HL-60 (cell line): ENCODE data around the gene NR4A1.

Source experiments
- DNase-seq, 2 experiments: peaks; one replicate each; pipeline ENCODE4 v3.0.0-alpha.2; 2010 to 2020; ENCODE audit warnings: low read depth in 1 of 2, low spot score in 1 of 2
- H3K27ac ChIP-seq: fragments of 250-450 bp; sonication (Bioruptor Pico); replicated peaks from 2 replicates; pipeline ENCODE4 v1.5.1; 2020; ENCODE audit warnings: mild to moderate bottlenecking, moderate library complexity
- H3K27me3 ChIP-seq: fragments of 250-450 bp; sonication (Bioruptor Pico); 2 replicates; pipeline ENCODE4 v1.5.1; 2021; ENCODE audit warnings: mild to moderate bottlenecking, moderate library complexity; ENCODE audit not compliant: insufficient read depth, poor library complexity, severe bottlenecking
- H3K4me3 ChIP-seq: replicated peaks from 2 replicates; pipeline ENCODE4 v1.5.1; 2011; ENCODE audit warnings: mild to moderate bottlenecking, control low read depth, low read length; ENCODE audit not compliant: insufficient read depth
- GABPA ChIP-seq: IDR thresholded peaks from 2 replicates; pipeline ENCODE4 v1.6.1; 2012; ENCODE audit warnings: low read depth
- POLR2AphosphoS5 ChIP-seq: IDR thresholded peaks from 2 replicates; pipeline ENCODE4 v1.6.1; 2012; ENCODE audit warnings: low read depth
- SPI1 ChIP-seq: IDR thresholded peaks from 2 replicates; pipeline ENCODE4 v1.6.1; 2012; ENCODE audit warnings: low read depth, mild to moderate bottlenecking, borderline replicate concordance
- TF ChIP-seq, protein P1 (sequence below): IDR thresholded peaks from one replicate; pipeline ENCODE4 v1.5.1; 2011; ENCODE audit warnings: low read length, control low read depth, inconsistent platforms; ENCODE audit not compliant: insufficient read depth
- TF ChIP-seq, protein P2 (sequence below): IDR thresholded peaks from 2 replicates; pipeline ENCODE4 v1.6.1; 2012; ENCODE audit warnings: low read depth; ENCODE audit not compliant: insufficient replicate concordance

NR4A1 gene

GRCh38 chr12:52023182-52023975 is 27.9 kb upstream of the NR4A1 start:
- Histone ChIP-seq H3K27me3 (no peaks in the 10 kb centered on the region), H3K27ac (peak overlapping the region; percentile 80), H3K4me3 (peak overlapping the region; percentile 51)
- TF ChIP-seq, protein P1, sequence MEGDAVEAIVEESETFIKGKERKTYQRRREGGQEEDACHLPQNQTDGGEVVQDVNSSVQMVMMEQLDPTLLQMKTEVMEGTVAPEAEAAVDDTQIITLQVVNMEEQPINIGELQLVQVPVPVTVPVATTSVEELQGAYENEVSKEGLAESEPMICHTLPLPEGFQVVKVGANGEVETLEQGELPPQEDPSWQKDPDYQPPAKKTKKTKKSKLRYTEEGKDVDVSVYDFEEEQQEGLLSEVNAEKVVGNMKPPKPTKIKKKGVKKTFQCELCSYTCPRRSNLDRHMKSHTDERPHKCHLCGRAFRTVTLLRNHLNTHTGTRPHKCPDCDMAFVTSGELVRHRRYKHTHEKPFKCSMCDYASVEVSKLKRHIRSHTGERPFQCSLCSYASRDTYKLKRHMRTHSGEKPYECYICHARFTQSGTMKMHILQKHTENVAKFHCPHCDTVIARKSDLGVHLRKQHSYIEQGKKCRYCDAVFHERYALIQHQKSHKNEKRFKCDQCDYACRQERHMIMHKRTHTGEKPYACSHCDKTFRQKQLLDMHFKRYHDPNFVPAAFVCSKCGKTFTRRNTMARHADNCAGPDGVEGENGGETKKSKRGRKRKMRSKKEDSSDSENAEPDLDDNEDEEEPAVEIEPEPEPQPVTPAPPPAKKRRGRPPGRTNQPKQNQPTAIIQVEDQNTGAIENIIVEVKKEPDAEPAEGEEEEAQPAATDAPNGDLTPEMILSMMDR: peak; percentile 71
- no peak for TF ChIP-seq GABPA
- TF ChIP-seq, protein P2, sequence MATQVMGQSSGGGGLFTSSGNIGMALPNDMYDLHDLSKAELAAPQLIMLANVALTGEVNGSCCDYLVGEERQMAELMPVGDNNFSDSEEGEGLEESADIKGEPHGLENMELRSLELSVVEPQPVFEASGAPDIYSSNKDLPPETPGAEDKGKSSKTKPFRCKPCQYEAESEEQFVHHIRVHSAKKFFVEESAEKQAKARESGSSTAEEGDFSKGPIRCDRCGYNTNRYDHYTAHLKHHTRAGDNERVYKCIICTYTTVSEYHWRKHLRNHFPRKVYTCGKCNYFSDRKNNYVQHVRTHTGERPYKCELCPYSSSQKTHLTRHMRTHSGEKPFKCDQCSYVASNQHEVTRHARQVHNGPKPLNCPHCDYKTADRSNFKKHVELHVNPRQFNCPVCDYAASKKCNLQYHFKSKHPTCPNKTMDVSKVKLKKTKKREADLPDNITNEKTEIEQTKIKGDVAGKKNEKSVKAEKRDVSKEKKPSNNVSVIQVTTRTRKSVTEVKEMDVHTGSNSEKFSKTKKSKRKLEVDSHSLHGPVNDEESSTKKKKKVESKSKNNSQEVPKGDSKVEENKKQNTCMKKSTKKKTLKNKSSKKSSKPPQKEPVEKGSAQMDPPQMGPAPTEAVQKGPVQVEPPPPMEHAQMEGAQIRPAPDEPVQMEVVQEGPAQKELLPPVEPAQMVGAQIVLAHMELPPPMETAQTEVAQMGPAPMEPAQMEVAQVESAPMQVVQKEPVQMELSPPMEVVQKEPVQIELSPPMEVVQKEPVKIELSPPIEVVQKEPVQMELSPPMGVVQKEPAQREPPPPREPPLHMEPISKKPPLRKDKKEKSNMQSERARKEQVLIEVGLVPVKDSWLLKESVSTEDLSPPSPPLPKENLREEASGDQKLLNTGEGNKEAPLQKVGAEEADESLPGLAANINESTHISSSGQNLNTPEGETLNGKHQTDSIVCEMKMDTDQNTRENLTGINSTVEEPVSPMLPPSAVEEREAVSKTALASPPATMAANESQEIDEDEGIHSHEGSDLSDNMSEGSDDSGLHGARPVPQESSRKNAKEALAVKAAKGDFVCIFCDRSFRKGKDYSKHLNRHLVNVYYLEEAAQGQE: no peak
- no peak for TF ChIP-seq POLR2AphosphoS5
- TF ChIP-seq SPI1: no peak
- DNase-seq: peak; percentile 74 to 87

- Histone ChIP-seq H3K27ac (peak overlapping the region; percentile 80), H3K27me3 (no peaks in the 10 kb centered on the region), H3K4me3 (peak overlapping the region; percentile 51)
- DNase-seq: no peak
- TF ChIP-seq, protein P1: no peak
- TF ChIP-seq POLR2AphosphoS5: no peak
- TF ChIP-seq SPI1: no peak
- TF ChIP-seq, protein P2: no peak
- no peak for TF ChIP-seq GABPA
These were observed 27.1 kb upstream of the NR4A1 start for GRCh38 chr12:52023976-52024688.

- TF ChIP-seq SPI1: no peak
- TF ChIP-seq POLR2AphosphoS5: peak; percentile 88
- TF ChIP-seq, protein P2: peak; percentile 47
- Histone ChIP-seq H3K27me3 (no peaks in the 10 kb centered on the region), H3K4me3 (peak overlapping the region; percentile 51), H3K27ac (peak overlapping the region; percentile 80)
- DNase-seq: peak; percentile 88 to 92
These were observed 26.4 kb upstream of the NR4A1 start for GRCh38 chr12:52024845-52025230.
